GM18505 (cell line): ENCODE measurements around the gene PDLIM4.

Experiments used
- ATAC-seq: cut with Tn5 transposase; IDR thresholded peaks from one replicate; pipeline ENCODE4 v1.9.1; 2021; ENCODE audit not compliant: unreplicated experiment
- POLR2A ChIP-seq: IDR thresholded peaks from 4 replicates; pipeline ENCODE4 v1.6.1; 2011; ENCODE audit warnings: borderline replicate concordance; ENCODE audit not compliant: insufficient read depth, insufficient read length; ENCODE audit errors: extremely low read depth

PDLIM4 gene

GRCh38 chr5:132321109-132321721 lies 63.7 kb downstream of the PDLIM4 start:
- TF ChIP-seq POLR2A, result no peak
- no peak for ATAC-seq

DNA sequence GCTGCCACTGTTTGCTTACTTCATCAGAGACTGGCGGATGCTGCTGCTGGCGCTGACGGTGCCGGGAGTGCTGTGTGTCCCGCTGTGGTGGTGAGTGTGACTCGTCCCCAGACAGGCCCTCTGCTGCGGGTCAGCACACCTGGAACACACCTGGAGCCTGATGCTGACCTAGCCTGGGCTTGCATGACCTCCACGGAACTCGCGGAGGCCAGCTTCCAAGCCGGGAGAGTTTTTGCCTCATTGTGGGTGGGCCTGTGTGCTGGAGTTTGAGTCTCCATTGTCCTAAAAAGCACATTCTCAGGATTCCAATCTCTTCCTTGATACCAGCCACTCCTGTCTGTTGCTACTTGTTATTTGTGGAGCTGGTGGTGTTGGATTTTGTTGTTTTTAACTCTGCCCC lies 64.8 kb downstream of the PDLIM4 start:
- ATAC-seq, result no peak

More for the DNA sequence above, 64.8 kb downstream of the PDLIM4 start:
- TF ChIP-seq POLR2A, result no peak
